Measurements from ENCODE around the gene INO80E.

DNA sequence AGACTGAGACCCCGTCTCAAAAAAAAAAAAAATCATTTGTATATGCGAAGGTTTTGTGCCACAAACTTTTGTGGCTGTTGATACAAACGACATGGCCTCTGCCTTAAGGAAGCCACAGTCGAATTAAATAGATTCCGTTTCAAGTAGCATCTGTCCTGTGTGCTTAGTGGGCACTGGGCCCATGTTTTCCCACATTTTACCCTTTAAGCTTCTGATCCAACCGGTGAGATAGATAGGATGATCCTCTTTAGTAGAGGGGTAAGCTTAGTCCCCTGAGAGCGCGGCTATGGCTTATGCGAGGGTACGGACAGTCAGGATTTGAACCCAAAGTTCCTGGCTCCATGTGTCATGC lies 34.9 kb upstream of the INO80E start:
- TF ChIP-seq, protein P1, sequence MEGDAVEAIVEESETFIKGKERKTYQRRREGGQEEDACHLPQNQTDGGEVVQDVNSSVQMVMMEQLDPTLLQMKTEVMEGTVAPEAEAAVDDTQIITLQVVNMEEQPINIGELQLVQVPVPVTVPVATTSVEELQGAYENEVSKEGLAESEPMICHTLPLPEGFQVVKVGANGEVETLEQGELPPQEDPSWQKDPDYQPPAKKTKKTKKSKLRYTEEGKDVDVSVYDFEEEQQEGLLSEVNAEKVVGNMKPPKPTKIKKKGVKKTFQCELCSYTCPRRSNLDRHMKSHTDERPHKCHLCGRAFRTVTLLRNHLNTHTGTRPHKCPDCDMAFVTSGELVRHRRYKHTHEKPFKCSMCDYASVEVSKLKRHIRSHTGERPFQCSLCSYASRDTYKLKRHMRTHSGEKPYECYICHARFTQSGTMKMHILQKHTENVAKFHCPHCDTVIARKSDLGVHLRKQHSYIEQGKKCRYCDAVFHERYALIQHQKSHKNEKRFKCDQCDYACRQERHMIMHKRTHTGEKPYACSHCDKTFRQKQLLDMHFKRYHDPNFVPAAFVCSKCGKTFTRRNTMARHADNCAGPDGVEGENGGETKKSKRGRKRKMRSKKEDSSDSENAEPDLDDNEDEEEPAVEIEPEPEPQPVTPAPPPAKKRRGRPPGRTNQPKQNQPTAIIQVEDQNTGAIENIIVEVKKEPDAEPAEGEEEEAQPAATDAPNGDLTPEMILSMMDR (IDR thresholded peaks at IDR 0.05): no peak
- TF ChIP-seq POLR2A (IDR thresholded peaks at IDR 0.05): no peak

Data from body of pancreas (tissue), 4 donors.